WTC11 (cell line): Measurements from ENCODE around the gene SERPINB12. TPM values are rescaled to one million over a fixed set of nuclear protein-coding genes. Genes with fewer than 3 reads are reported as not detected.

Experiments used
- ATAC-seq: fragments of 200-7000 bp; cut with Tn5 transposase; 2 replicates; pipeline ENCODE4 v1.10.0; 2021; ENCODE audit warnings: mild to moderate bottlenecking, moderate library complexity
- CTCF ChIA-PET: fragments of 300-600 bp; sonication (Branson Sonifier 250); formaldehyde crosslinking; loops from one replicate; lab custom pipeline; 2021; ENCODE audit warnings: antibody characterized with exemption; lab: Charles Lee
- POLR2A ChIA-PET: fragments of 350-600 bp; sonication (Branson Sonifier 250); formaldehyde crosslinking; loops from one replicate; lab custom pipeline; 2021; ENCODE audit warnings: antibody characterized with exemption; lab: Charles Lee
- DNase-seq: peaks from one replicate; pipeline ENCODE4 v3.0.0; 2021; ENCODE audit warnings: low spot score
- H3K27ac Mint-ChIP-seq: 2 replicates; pipeline ENCODE4 v1.8.0; 2021; ENCODE audit warnings: mixed read lengths
- H3K27me3 Mint-ChIP-seq: 2 replicates; pipeline ENCODE4 v1.8.0; 2021; ENCODE audit warnings: low read depth, mild to moderate bottlenecking, moderate library complexity, mixed read lengths
- H3K36me3 Mint-ChIP-seq: 2 replicates; pipeline ENCODE4 v1.8.0; 2021; ENCODE audit warnings: mixed read lengths
- H3K4me1 Mint-ChIP-seq: 2 replicates; pipeline ENCODE4 v1.8.0; 2022; ENCODE audit warnings: mixed read lengths
- H3K4me3 Mint-ChIP-seq: 2 replicates; pipeline ENCODE4 v1.8.0; 2021; ENCODE audit warnings: mild to moderate bottlenecking, moderate library complexity, mixed read lengths
- H3K9me3 Mint-ChIP-seq: 2 replicates; pipeline ENCODE4 v1.8.0; 2021; ENCODE audit warnings: mixed read lengths
- E2F4 ChIP-seq: sonication (generic); formaldehyde crosslinking; IDR thresholded peaks from 2 replicates; pipeline ENCODE4 v1.8.1; 2022; ENCODE audit warnings: low read depth, mild to moderate bottlenecking, moderate library complexity, missing genetic modification reagents, borderline replicate concordance
- E2F5 ChIP-seq: sonication (generic); formaldehyde crosslinking; IDR thresholded peaks from 2 replicates; pipeline ENCODE4 v1.8.1; 2022; ENCODE audit warnings: mild to moderate bottlenecking, moderate library complexity, missing genetic modification reagents
- GTF2I ChIP-seq: fragments of 250-450 bp; sonication (Bioruptor Pico); conservative IDR thresholded peaks from 2 replicates; pipeline ENCODE4 v1.4.0; 2021; ENCODE audit warnings: mild to moderate bottlenecking
- HMGXB4 ChIP-seq: sonication (generic); formaldehyde crosslinking; IDR thresholded peaks from 2 replicates; pipeline ENCODE4 v1.8.1; 2023; ENCODE audit warnings: mild to moderate bottlenecking, moderate library complexity, missing genetic modification reagents
- KAT7 ChIP-seq: sonication (generic); formaldehyde crosslinking; IDR thresholded peaks from 2 replicates; pipeline ENCODE4 v1.8.1; 2023; ENCODE audit warnings: missing genetic modification reagents, mild to moderate bottlenecking, borderline replicate concordance
- MAX ChIP-seq: sonication (generic); formaldehyde crosslinking; IDR thresholded peaks from 2 replicates; pipeline ENCODE4 v1.8.0; 2022; ENCODE audit warnings: mild to moderate bottlenecking, missing genetic modification reagents
- MXD4 ChIP-seq: fragments of 250-450 bp; sonication (Bioruptor Pico); IDR thresholded peaks from 2 replicates; pipeline ENCODE4 v1.8.0; 2021; ENCODE audit warnings: mild to moderate bottlenecking, moderate library complexity, borderline replicate concordance
- NR1H2 ChIP-seq: sonication (generic); formaldehyde crosslinking; IDR thresholded peaks from 2 replicates; pipeline ENCODE4 v1.9.0; 2021; ENCODE audit warnings: mild to moderate bottlenecking, moderate library complexity, missing genetic modification reagents
- NR3C1 ChIP-seq: sonication (generic); formaldehyde crosslinking; conservative IDR thresholded peaks from 2 replicates; pipeline ENCODE4 v1.8.1; 2023; ENCODE audit warnings: low read depth, mild to moderate bottlenecking, missing genetic modification reagents
- TEAD1 ChIP-seq: sonication (generic); formaldehyde crosslinking; IDR thresholded peaks from 2 replicates; pipeline ENCODE4 v1.8.0; 2022; ENCODE audit warnings: mild to moderate bottlenecking, missing genetic modification reagents
- TP53 ChIP-seq: sonication (generic); formaldehyde crosslinking; IDR thresholded peaks from 2 replicates; pipeline ENCODE4 v1.8.1; 2023; ENCODE audit warnings: mild to moderate bottlenecking, missing genetic modification reagents
- ZBTB43 ChIP-seq: sonication (generic); formaldehyde crosslinking; IDR thresholded peaks from 2 replicates; pipeline ENCODE4 v1.8.1; 2023; ENCODE audit warnings: mild to moderate bottlenecking, missing genetic modification reagents
- ZMAT4 ChIP-seq: fragments of 250-450 bp; sonication (Bioruptor Pico); IDR thresholded peaks from 2 replicates; pipeline ENCODE4 v1.9.0; 2021; ENCODE audit warnings: mild to moderate bottlenecking
- ZNF232 ChIP-seq: sonication (generic); formaldehyde crosslinking; IDR thresholded peaks from 2 replicates; pipeline ENCODE4 v1.8.0; 2022; ENCODE audit warnings: mild to moderate bottlenecking, missing genetic modification reagents
- ZNF396 ChIP-seq: fragments of 250-450 bp; sonication (Bioruptor Pico); IDR thresholded peaks from 2 replicates; pipeline ENCODE4 v1.8.0; 2021; ENCODE audit warnings: mild to moderate bottlenecking, moderate library complexity, borderline replicate concordance
- ZNF425 ChIP-seq: fragments of 250-450 bp; sonication (Bioruptor Pico); conservative IDR thresholded peaks from 2 replicates; pipeline ENCODE4 v1.9.0; 2021; ENCODE audit warnings: mild to moderate bottlenecking
- total RNA-seq: library from RNA; stranded (reverse); gene quantifications from 3 replicates; pipeline ENCODE4 v1.2.3, GENCODE V29; 2021

The SERPINB12 gene
- total RNA-seq, 1 experiment from 2014 or later = not detected

- CTCF ChIA-PET = no interaction called here
- no peak for ATAC-seq
- no peak overlapping the region for H3K4me3 Mint-ChIP-seq
These were observed 2.8 kb downstream of the SERPINB12 start for GRCh38 chr18:63545000-63545399.

GRCh38 chr18:63550068-63550467, 7.9 kb downstream of the SERPINB12 start:
- H3K9me3 Mint-ChIP-seq = no peaks in the 10 kb centered on the region
- H3K27me3 Mint-ChIP-seq = no peaks in the 10 kb centered on the region
- no peak overlapping the region for H3K27ac Mint-ChIP-seq
- no peaks in the 10 kb centered on the region for H3K36me3 Mint-ChIP-seq
- POLR2A ChIA-PET = interaction anchor here (0.8 kb wide), 1 partner anchor 15 kb away, joined by 3 read pairs; no protein-coding TSS in a partner anchor
- H3K4me1 Mint-ChIP-seq = peaks cover 5% of the 10 kb centered on the region
- CTCF ChIA-PET = interaction anchor here (1.1 to 1.7 kb wide), 3 partner anchors 31 to 43 kb away, joined by 3 to 7 read pairs (median 5); no protein-coding TSS in a partner anchor
- H3K4me3 Mint-ChIP-seq = no peak overlapping the region
- ATAC-seq (no peak), DNase-seq (no peak)
- TF ChIP-seq MAX (CRISPR knock-in tag) (no peak), HMGXB4 (no peak), TEAD1 (CRISPR knock-in tag) (no peak), E2F4 (CRISPR knock-in tag) (no peak), ZBTB43 (CRISPR knock-in tag) (no peak), KAT7 (CRISPR knock-in tag) (no peak), NR3C1 (no peak), ZNF396 (CRISPR knock-in tag) (no peak), ZNF232 (CRISPR knock-in tag) (no peak), E2F5 (no peak), GTF2I (CRISPR knock-in tag) (no peak), NR1H2 (CRISPR knock-in tag) (no peak), TP53 (no peak)

More at GRCh38 chr18:63545000-63545399, 2.8 kb downstream of the SERPINB12 start:
- Mint-ChIP-seq H3K27ac (no peak overlapping the region), H3K9me3 (no peaks in the 10 kb centered on the region), H3K4me1 (peaks cover 19% of the 10 kb centered on the region), H3K27me3 (no peaks in the 10 kb centered on the region), H3K36me3 (no peaks in the 10 kb centered on the region)
- DNase-seq = no peak
- TF ChIP-seq MXD4 (CRISPR knock-in tag) (no peak), KAT7 (CRISPR knock-in tag) (no peak), MAX (CRISPR knock-in tag) (no peak), ZMAT4 (no peak), HMGXB4 (no peak), ZNF396 (CRISPR knock-in tag) (no peak), ZNF425 (no peak)
- POLR2A ChIA-PET = no interaction called here
